HG02938 (cell line): ENCODE results near the gene EDEM1.

ENCODE experiments used
- ATAC-seq: cut with Tn5 transposase; IDR thresholded peaks from one replicate; pipeline ENCODE4 v1.9.1; 2021; ENCODE audit warnings: mild to moderate bottlenecking, moderate library complexity; ENCODE audit not compliant: unreplicated experiment

Gene EDEM1

DNA sequence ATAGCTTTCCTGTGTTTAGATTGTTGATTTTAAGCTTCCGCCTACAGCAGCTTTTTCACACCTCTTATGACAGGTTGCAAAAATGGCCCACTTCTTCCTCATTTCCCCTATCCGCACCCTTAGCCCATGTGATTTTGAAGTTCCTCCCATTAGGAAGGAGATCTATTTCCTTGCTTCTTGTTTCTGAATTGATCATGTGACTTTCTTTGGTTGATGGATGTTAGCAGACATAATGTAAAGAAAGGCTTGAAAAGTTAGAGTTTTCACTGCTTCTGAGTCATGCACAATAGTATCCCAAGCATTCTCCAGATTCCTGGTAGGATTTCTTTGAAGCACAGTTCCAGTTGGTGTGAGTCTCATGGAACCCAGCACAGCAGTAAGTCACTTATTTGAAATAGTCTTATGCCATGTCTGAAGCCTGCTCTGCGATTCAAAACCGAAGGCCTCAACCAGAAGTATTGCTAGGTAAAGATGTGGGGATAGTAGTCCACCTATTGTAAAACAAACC is 76.6 kb downstream of the EDEM1 start:
- no peak for ATAC-seq

- no peak for ATAC-seq
Measured at GRCh38 chr3:5264896-5265770, 77.6 kb downstream of the EDEM1 start.

- ATAC-seq: no peak
Measured at GRCh38 chr3:5267252-5267651, 79.7 kb downstream of the EDEM1 start.

GRCh38 chr3:5267889-5268288 is 80.4 kb downstream of the EDEM1 start:
- ATAC-seq: no peak
